Large intestine (tissue), 3 donors: ENCODE measurements around the gene MAPK8. TPM values are rescaled to one million over a fixed set of nuclear protein-coding genes. Genes with fewer than 3 reads are reported as not detected.

Experiments
- DNase-seq, 2 donors: peaks; one replicate each; pipeline versions ENCODE4 v3.0.0 to v3.0.0-alpha.2; 2013
- H3K27ac ChIP-seq: one replicate; pipeline ENCODE4 v1.5.1; 2013; ENCODE audit warnings: low read length
- H3K27me3 ChIP-seq: 2 replicates; pipeline ENCODE4 v1.6.1; 2013; ENCODE audit warnings: low read length; ENCODE audit not compliant: control insufficient read depth, insufficient read depth
- H3K36me3 ChIP-seq: 2 replicates; pipeline ENCODE4 v1.6.1; 2013; ENCODE audit warnings: low read length; ENCODE audit not compliant: control insufficient read depth, insufficient read depth
- H3K4me1 ChIP-seq: one replicate; pipeline ENCODE4 v1.6.1; 2013; ENCODE audit warnings: low read length; ENCODE audit not compliant: control insufficient read depth, insufficient read depth
- H3K4me3 ChIP-seq: one replicate; pipeline ENCODE4 v1.5.1; 2013; ENCODE audit warnings: low read length
- H3K9me3 ChIP-seq: one replicate; pipeline ENCODE4 v1.6.1; 2013; ENCODE audit warnings: mild to moderate bottlenecking, low read depth, low read length, moderate library complexity; ENCODE audit not compliant: control insufficient read depth
- WGBS: methylation state at CpG from one replicate; pipeline ENCODE4 v1.1.5; 2013; ENCODE audit warnings: low lambda C conversion rate; ENCODE audit not compliant: insufficient coverage; 5-methylcytosine and 5-hydroxymethylcytosine counted together
- polyA plus RNA-seq: library from polyadenylated mRNA; unstranded; fragments of 120-200 nt; gene quantifications from one replicate; pipeline ENCODE4 v1.2.1, GENCODE V29; 2013

The MAPK8 gene
- polyA plus RNA-seq, 1 donor = 40.6 TPM

DNA sequence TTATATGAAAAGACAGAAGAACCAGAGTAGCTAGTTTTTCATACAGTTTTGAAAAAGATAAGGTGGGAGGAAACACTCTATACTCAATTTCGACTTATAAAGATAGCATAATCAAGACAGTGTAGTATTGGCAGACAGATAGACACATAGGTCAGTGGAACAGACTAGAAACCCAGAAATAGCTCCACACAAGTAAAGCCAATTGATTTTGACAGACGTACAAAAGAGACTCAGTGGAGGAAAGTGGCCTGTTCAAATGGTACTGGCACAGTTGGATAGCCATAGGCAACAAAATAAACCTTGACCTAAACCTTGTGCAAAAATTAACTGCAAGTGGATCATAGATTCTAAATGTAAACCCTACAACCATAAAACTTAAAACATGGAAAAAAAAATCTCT lies 46.8 kb downstream of the MAPK8 start:
- H3K27ac ChIP-seq = no peak overlapping the region
- H3K36me3 ChIP-seq = no peaks in the 10 kb centered on the region
- H3K4me3 ChIP-seq = no peak overlapping the region
- H3K4me1 ChIP-seq = no peaks in the 10 kb centered on the region
- DNase-seq = no peak
- H3K27me3 ChIP-seq = no peaks in the 10 kb centered on the region
- 100% methylated on average over 1 of the region's 2 CpGs for WGBS
- no peaks in the 10 kb centered on the region for H3K9me3 ChIP-seq

- H3K27me3 ChIP-seq = no peaks in the 10 kb centered on the region
- no peaks in the 10 kb centered on the region for H3K4me1 ChIP-seq
- DNase-seq = no peak
- H3K27ac ChIP-seq = no peak overlapping the region
- no peaks in the 10 kb centered on the region for H3K36me3 ChIP-seq
- WGBS = 100% methylated on average over 3 of the region's 5 CpGs
- no peak overlapping the region for H3K4me3 ChIP-seq
- no peaks in the 10 kb centered on the region for H3K9me3 ChIP-seq
Measured at GRCh38 chr10:48357631-48358030, 51.2 kb downstream of the MAPK8 start.

DNA sequence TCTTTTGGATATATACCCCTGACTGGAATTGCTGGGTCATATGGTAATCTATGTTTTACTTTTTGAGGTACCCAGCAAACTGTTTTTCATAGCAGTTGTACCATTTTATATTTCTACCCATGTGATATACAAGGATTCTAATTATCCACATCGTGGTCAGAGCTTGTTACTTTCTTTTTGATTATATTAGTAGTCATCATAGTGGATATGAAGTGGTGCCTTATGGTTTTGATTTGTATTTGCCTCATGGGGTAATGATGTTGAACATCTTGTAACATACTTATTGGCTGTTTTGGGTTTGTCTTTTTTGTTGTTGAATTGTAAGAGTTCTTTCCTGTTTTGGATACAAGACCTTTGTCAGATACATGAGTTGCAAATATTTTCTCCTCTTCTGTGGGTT lies 51.7 kb downstream of the MAPK8 start:
- Histone ChIP-seq H3K9me3 (no peaks in the 10 kb centered on the region), H3K27ac (no peak overlapping the region), H3K4me1 (no peaks in the 10 kb centered on the region), H3K36me3 (no peaks in the 10 kb centered on the region), H3K4me3 (no peak overlapping the region), H3K27me3 (no peaks in the 10 kb centered on the region)
- no CpG with 5 or more reads among the region's 1 CpG for WGBS
- DNase-seq = no peak

DNA sequence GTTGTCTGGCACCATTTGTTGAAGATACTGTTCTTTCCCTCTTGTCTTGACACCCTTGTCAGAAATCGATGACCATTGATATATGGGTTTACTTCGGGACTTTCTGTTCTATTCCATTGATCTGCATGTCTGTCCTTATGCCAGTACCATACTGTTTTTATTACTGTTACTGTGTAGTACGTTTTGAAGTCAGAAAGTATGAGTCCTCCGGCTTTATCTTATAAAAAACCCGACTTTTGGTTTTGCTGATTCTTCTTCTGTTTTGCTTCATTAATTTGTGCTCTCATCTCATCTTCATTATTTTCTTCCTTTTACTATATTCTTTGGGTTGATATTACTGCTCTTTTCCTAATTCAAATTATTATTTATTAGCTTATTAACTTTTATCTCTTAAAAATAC lies 52.4 kb downstream of the MAPK8 start:
- 95% methylated on average over 4 of the region's 5 CpGs for whole genome bisulfite sequencing
- Histone ChIP-seq H3K9me3 (no peaks in the 10 kb centered on the region), H3K27me3 (no peaks in the 10 kb centered on the region)

DNA sequence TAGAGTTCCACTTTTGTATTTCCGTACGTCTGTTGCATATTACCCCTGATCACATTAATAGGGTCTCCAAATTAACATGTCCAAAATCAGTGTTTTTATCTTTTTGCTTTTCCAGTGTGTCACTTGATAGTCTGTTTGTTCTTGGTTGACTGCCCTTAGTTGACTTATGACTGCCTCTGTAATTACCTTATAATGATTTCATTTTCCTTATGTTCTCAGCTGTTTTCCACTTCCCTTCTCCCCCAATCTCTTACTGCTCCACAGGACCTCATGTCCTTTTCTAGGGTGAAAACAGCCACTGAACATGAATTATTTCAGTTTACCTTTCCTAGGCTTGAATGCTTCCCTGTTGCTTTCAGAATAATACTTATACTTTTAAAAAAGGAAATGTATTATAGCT lies 54.7 kb downstream of the MAPK8 start:
- WGBS = 100% methylated on average over 2 of the region's 2 CpGs
- H3K27ac ChIP-seq = no peak overlapping the region

More for the DNA sequence above, 52.4 kb downstream of the MAPK8 start:
- Histone ChIP-seq H3K4me1 (no peaks in the 10 kb centered on the region), H3K4me3 (no peak overlapping the region), H3K27ac (no peak overlapping the region), H3K36me3 (no peaks in the 10 kb centered on the region)
- DNase-seq = no peak

GRCh38 chr10:48363617-48364355 lies 57.3 kb downstream of the MAPK8 start:
- WGBS = 0% methylated on average over 2 of the region's 5 CpGs
- Histone ChIP-seq H3K27ac (no peak overlapping the region), H3K4me1 (peaks cover 4% of the 10 kb centered on the region), H3K36me3 (no peaks in the 10 kb centered on the region), H3K9me3 (no peaks in the 10 kb centered on the region), H3K4me3 (no peak overlapping the region), H3K27me3 (no peaks in the 10 kb centered on the region)
- peak; percentile 30 to 55 for DNase-seq

More for the DNA sequence above, 54.7 kb downstream of the MAPK8 start:
- Histone ChIP-seq H3K36me3 (no peaks in the 10 kb centered on the region), H3K4me1 (peaks cover 4% of the 10 kb centered on the region), H3K27me3 (no peaks in the 10 kb centered on the region), H3K9me3 (no peaks in the 10 kb centered on the region), H3K4me3 (no peak overlapping the region)
- DNase-seq = no peak

DNA sequence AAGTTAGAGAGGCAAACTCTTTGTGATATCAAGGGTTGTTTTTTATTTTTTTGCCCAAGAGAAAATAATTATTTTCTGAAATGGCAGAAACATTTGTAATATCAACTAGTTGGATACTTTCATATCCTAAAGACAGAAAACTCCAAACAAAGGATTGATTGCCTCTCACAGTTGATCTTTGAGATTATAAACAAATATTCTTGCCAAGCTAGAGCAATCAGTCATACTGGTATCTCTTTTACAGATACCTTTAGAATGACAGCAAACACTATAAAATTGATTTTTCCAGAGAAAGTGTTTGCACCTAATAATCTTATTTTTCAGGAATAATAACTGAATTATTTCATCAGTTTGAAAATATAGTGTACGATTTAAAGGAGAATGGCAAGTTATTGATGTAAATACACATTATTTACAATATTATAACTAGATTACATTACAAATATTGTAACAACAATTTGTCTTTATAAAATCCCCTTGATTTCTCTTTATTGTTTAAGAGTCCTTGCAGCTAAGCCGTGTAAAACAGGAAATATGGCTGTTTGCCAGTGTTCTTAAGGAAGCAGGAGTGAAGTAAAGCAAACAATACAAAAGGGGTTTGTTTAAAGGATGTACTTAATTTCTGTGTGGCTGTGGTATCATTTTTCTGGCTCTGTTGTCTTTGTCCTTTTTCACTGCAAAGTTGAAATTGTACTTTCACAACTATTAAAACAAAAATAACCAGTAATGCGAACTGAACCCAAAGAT lies 58.4 kb downstream of the MAPK8 start:
- Histone ChIP-seq H3K27ac (no peak overlapping the region), H3K4me1 (peaks cover 4% of the 10 kb centered on the region), H3K9me3 (no peaks in the 10 kb centered on the region), H3K27me3 (no peaks in the 10 kb centered on the region), H3K36me3 (no peaks in the 10 kb centered on the region), H3K4me3 (no peak overlapping the region)
- WGBS = 30% methylated on average over 1 of the region's 3 CpGs
- no peak for DNase-seq

GRCh38 chr10:48365668-48366067 lies 59.2 kb downstream of the MAPK8 start:
- Histone ChIP-seq H3K27ac (no peak overlapping the region), H3K4me1 (peaks cover 4% of the 10 kb centered on the region), H3K36me3 (no peaks in the 10 kb centered on the region), H3K27me3 (no peaks in the 10 kb centered on the region), H3K9me3 (no peaks in the 10 kb centered on the region), H3K4me3 (no peak overlapping the region)
- 100% methylated on average over 1 of the region's 1 CpG for WGBS
- no peak for DNase-seq

DNA sequence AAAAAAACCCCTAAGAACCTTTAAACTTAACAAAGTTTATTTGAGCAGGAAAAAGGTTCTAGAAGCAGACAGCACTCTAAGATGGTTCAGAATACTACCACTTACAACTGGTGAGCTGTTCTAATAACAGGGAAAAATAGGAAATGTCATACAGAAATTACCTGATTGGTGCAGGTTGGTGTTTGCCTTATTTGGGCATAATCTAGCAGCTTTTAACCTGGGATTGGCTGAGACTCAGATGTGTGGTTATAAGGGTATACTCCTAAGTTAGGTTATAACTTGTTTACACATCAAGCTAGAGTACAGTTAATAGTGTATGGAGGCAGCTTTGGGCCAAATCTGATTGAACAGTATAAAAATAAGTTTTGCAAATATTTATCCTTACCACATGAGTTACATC lies 59.8 kb downstream of the MAPK8 start:
- H3K4me3 ChIP-seq = no peak overlapping the region
- no peak overlapping the region for H3K27ac ChIP-seq
- no peaks in the 10 kb centered on the region for H3K9me3 ChIP-seq
- DNase-seq = no peak
- peaks cover 4% of the 10 kb centered on the region for H3K4me1 ChIP-seq
- no peaks in the 10 kb centered on the region for H3K27me3 ChIP-seq
- no peaks in the 10 kb centered on the region for H3K36me3 ChIP-seq

- no peaks in the 10 kb centered on the region for H3K36me3 ChIP-seq
- DNase-seq = no peak
- H3K27ac ChIP-seq = no peak overlapping the region
- H3K4me1 ChIP-seq = peaks cover 4% of the 10 kb centered on the region
- H3K9me3 ChIP-seq = no peaks in the 10 kb centered on the region
- no peak overlapping the region for H3K4me3 ChIP-seq
- H3K27me3 ChIP-seq = no peaks in the 10 kb centered on the region
Measured at GRCh38 chr10:48369501-48369900, 63.0 kb downstream of the MAPK8 start.
